ENCODE results near the gene B4GALT2. TPM values are rescaled to one million over a fixed set of nuclear protein-coding genes. Genes with fewer than 3 reads are reported as not detected.

The B4GALT2 gene
- total RNA-seq, 1 experiment from 2014 or later, result 70.9 TPM

GRCh38 chr1:44033041-44033575 is 54.1 kb downstream of the B4GALT2 start:
- H3K4me1 ChIP-seq (ENCODE audit: insufficient read depth, low read length), result peaks cover 9% of the 10 kb centered on the region; the same call in 1 of the 2 replicates
- no peak overlapping the region for H3K4me2 ChIP-seq (ENCODE audit: insufficient read depth, insufficient read length, low read length)
- no peak overlapping the region for H2BK20ac ChIP-seq (ENCODE audit: low read depth, low read length, poor library complexity, severe bottlenecking)
- peaks cover 7% of the 10 kb centered on the region for H3K23me2 ChIP-seq (ENCODE audit: insufficient read length, low read depth, low read length, poor library complexity, severe bottlenecking)
- H2BK120ac ChIP-seq (ENCODE audit: low read depth, low read length, poor library complexity, severe bottlenecking), result no peak overlapping the region
- peaks cover 1 to 6% (median 4%) of the 10 kb centered on the region in 3 experiments; a peak in 4 of 7 replicates for H3K36me3 Mint-ChIP-seq (ENCODE audit: insufficient read depth in 1 of 3, low read depth in 3 of 3)
- H3K4me1 Mint-ChIP-seq, result peaks cover 41 to 42% of the 10 kb centered on the region in 2 experiments
- no peak overlapping the region for H4K8ac ChIP-seq (replicated peaks; ENCODE audit: insufficient read length, low read depth, low read length)
- no peak overlapping the region for H3K14ac ChIP-seq (ENCODE audit: insufficient read depth, low read length)
- H3K23ac ChIP-seq (ENCODE audit: insufficient read length, low read depth, low read length), result no peak overlapping the region
- no peak overlapping the region for H3K18ac ChIP-seq (ENCODE audit: insufficient read length, low read depth, low read length)
- H3K27ac Mint-ChIP-seq, result no peak overlapping the region; a peak in 3 of 7 replicates
- TF ChIP-seq CTCF (conservative IDR thresholded peaks at IDR 0.05), result no peak
- WGBS (ENCODE audit: extremely low coverage, insufficient read length, low lambda C conversion rate), result no CpG with 5 or more reads among the region's 8 CpGs
- H3K79me2 ChIP-seq (ENCODE audit: insufficient read depth, low read length), result no peaks in the 10 kb centered on the region
- H2AK5ac ChIP-seq (ENCODE audit: insufficient read length, low read length), result no peak overlapping the region
- H4K91ac ChIP-seq (ENCODE audit: insufficient read length, low read depth, low read length), result no peak overlapping the region
- no peak overlapping the region for H3K4ac ChIP-seq (ENCODE audit: low read depth, low read length)
- H3K4me3 Mint-ChIP-seq, result peak overlapping the region in 1 of 2 experiments; percentile 35; a peak in 2 of 5 replicates
- no peak overlapping the region for H3K56ac ChIP-seq (ENCODE audit: insufficient read length, low read depth, low read length)
- H3K9me3 ChIP-seq (ENCODE audit: control insufficient read depth, low read depth, low read length), result no peaks in the 10 kb centered on the region
- no peak overlapping the region for H4K5ac ChIP-seq (ENCODE audit: insufficient read length, low read depth, low read length)
- H2BK5ac ChIP-seq (ENCODE audit: insufficient read length, low read length), result no peak overlapping the region
- H3T11ph ChIP-seq (ENCODE audit: low read length), result no peak overlapping the region
- H3K79me1 ChIP-seq (ENCODE audit: insufficient read depth, low read depth, low read length, poor library complexity, severe bottlenecking), result no peaks in the 10 kb centered on the region
- H3K27ac ChIP-seq (ENCODE audit: insufficient read length, low read depth, low read length), result no peak overlapping the region
- H4K20me1 ChIP-seq (ENCODE audit: control insufficient read depth, insufficient read depth, insufficient read length), result no peaks in the 10 kb centered on the region
- no peaks in the 10 kb centered on the region for H3K27me3 ChIP-seq (ENCODE audit: insufficient read depth, low read length)
- H2AFZ ChIP-seq (ENCODE audit: low read length), result no peak overlapping the region
- peaks cover 7% of the 10 kb centered on the region for H3K27me3 Mint-ChIP-seq (ENCODE audit: low read depth)
- no peaks in the 10 kb centered on the region for H3K9me3 Mint-ChIP-seq
- H3K9ac ChIP-seq (ENCODE audit: extremely low read depth, insufficient read length, low read length), result no peak overlapping the region
- H2BK12ac ChIP-seq (ENCODE audit: insufficient read length, low read depth, low read length), result no peak overlapping the region
- DNase-seq, result no peak
- no peak overlapping the region for H2BK15ac ChIP-seq (ENCODE audit: low read depth, low read length)
